Measurements from ENCODE around the gene LRRC36. TPM values are rescaled to one million over a fixed set of nuclear protein-coding genes. Genes with fewer than 3 reads are reported as not detected.

LRRC36 gene
- total and polyA plus RNA-seq, 2 of the 13 experiments (the other 11 are each of a cell fraction or from before 2014, with no cell fraction given): 0.12 to 0.15 TPM

GRCh38 chr16:67296420-67296819 is 30.2 kb upstream of the LRRC36 start:
- H4K20me1 ChIP-seq (ENCODE audit: insufficient read depth, low read length): no peaks in the 10 kb centered on the region
- ATAC-seq (no peak), DNase-seq (ENCODE audit: low spot score) (no peak), FAIRE-seq (no peak)
- ChIA-PET POLR2A (no interaction called here), CTCF (ENCODE audit: low intra/inter-chr PET ratio, low total read pairs) (no interaction called here)
- BruUV-seq (replicated peaks): no TSS peak
- no peaks in the 10 kb centered on the region for H3K9me3 ChIP-seq (ENCODE audit: low read length)
- 3% methylated on average over 3 of the region's 3 CpGs for WGBS (ENCODE audit: low lambda C conversion rate)
- intact Hi-C loops (cut with micrococcal nuclease; ENCODE audit: unreplicated experiment) (no loop called here), in situ Hi-C loops (cut with HindIII; ENCODE audit: extremely low pct_ligation_motif_present, low pct_unique_long_range_greater_than_20kb) (no loop called here)
- no peak overlapping the region for H3K9ac ChIP-seq (ENCODE audit: insufficient read depth, low read depth, low read length)
- H3K4me2 ChIP-seq (ENCODE audit: low read depth, low read length): no peak overlapping the region
- no peak overlapping the region for H3K27ac ChIP-seq (ENCODE audit: extremely low read length, insufficient read depth, low read length)
- no peak overlapping the region for H3K4me3 ChIP-seq (replicated peaks in 1 of 3; ENCODE audit: insufficient read depth in 1 of 3, low read depth in 2 of 3, low read length in 3 of 3)
- no peaks in the 10 kb centered on the region for H3K4me1 ChIP-seq (ENCODE audit: insufficient read depth, low read length)
- no peaks in the 10 kb centered on the region for H3K79me2 ChIP-seq (ENCODE audit: insufficient read depth, low read length)
- no peaks in the 10 kb centered on the region for H3K36me3 ChIP-seq (replicated peaks in 1 of 2; ENCODE audit: control insufficient read depth in 1 of 2, insufficient read depth in 2 of 2, low read length in 2 of 2)
- TF ChIP-seq NCOA2 (CRISPR knock-in tag; IDR thresholded peaks at IDR 0.05) (no peak), GPBP1L1 (CRISPR knock-in tag; IDR thresholded peaks at IDR 0.05) (no peak), HNRNPL (IDR thresholded peaks at IDR 0.05; ENCODE audit: low read depth, low read length) (no peak), ATF2 (CRISPR knock-in tag; IDR thresholded peaks at IDR 0.05) (no peak), SMAD9 (CRISPR knock-in tag; IDR thresholded peaks at IDR 0.05) (no peak)
- peaks cover 2 to 55% of the 10 kb centered on the region in 2 experiments; a peak in 4 of 5 replicates for H3K27me3 ChIP-seq (ENCODE audit: control insufficient read depth in 1 of 2, insufficient read depth in 2 of 2, low read length in 2 of 2)
- no peak overlapping the region for H2AFZ ChIP-seq (ENCODE audit: low read length)

GRCh38 chr16:67298277-67298676 is 28.3 kb upstream of the LRRC36 start:
- 67% methylated on average over 9 of the region's 9 CpGs for WGBS (ENCODE audit: low lambda C conversion rate)
- Histone ChIP-seq H2AFZ (ENCODE audit: low read length) (no peak overlapping the region), H3K4me1 (ENCODE audit: insufficient read depth, low read length) (no peaks in the 10 kb centered on the region), H3K4me3 (replicated peaks in 1 of 3; ENCODE audit: insufficient read depth in 1 of 3, low read depth in 2 of 3, low read length in 3 of 3) (no peak overlapping the region), H4K20me1 (ENCODE audit: insufficient read depth, low read length) (no peaks in the 10 kb centered on the region), H3K9me3 (ENCODE audit: low read length) (no peaks in the 10 kb centered on the region), H3K36me3 (replicated peaks in 1 of 2; ENCODE audit: control insufficient read depth in 1 of 2, insufficient read depth in 2 of 2, low read length in 2 of 2) (no peaks in the 10 kb centered on the region), H3K27ac (ENCODE audit: extremely low read length, insufficient read depth, low read length) (no peak overlapping the region), H3K4me2 (ENCODE audit: low read depth, low read length) (no peak overlapping the region), H3K9ac (ENCODE audit: insufficient read depth, low read depth, low read length) (no peak overlapping the region), H3K79me2 (ENCODE audit: insufficient read depth, low read length) (no peaks in the 10 kb centered on the region), H3K27me3 (ENCODE audit: control insufficient read depth in 1 of 2, insufficient read depth in 2 of 2, low read length in 2 of 2) (peaks cover 2 to 62% of the 10 kb centered on the region in 2 experiments; a peak in 4 of 5 replicates)
- ChIA-PET CTCF (ENCODE audit: low intra/inter-chr PET ratio, low total read pairs) (no interaction called here), POLR2A (no interaction called here)
- FAIRE-seq (no peak), DNase-seq (ENCODE audit: low spot score) (no peak), ATAC-seq (no peak)
- no TSS peak for BruUV-seq (replicated peaks)
- intact Hi-C loops (cut with micrococcal nuclease; ENCODE audit: unreplicated experiment): no loop called here
- in situ Hi-C loops (cut with HindIII; ENCODE audit: extremely low pct_ligation_motif_present, low pct_unique_long_range_greater_than_20kb): no loop called here
- TF ChIP-seq IKZF4 (CRISPR knock-in tag; IDR thresholded peaks at IDR 0.05; ENCODE audit: borderline replicate concordance, low read depth, not compliant biosample characterization) (no peak), ZBTB10 (CRISPR knock-in tag; IDR thresholded peaks at IDR 0.05; ENCODE audit: borderline replicate concordance) (no peak), HNRNPH1 (optimal IDR thresholded peaks at IDR 0.05; ENCODE audit: low read depth, low read length) (no peak), SNAPC2 (CRISPR knock-in tag; IDR thresholded peaks at IDR 0.05) (no peak), ZNF253 (CRISPR knock-in tag; IDR thresholded peaks at IDR 0.05; ENCODE audit: borderline replicate concordance) (no peak), ZBTB44 (CRISPR knock-in tag; IDR thresholded peaks at IDR 0.05) (no peak)
